ENCODE data around the gene CHI3L2. TPM values are rescaled to one million over a fixed set of nuclear protein-coding genes. Genes with fewer than 3 reads are reported as not detected.

CHI3L2 gene
- total RNA-seq, 1 donor from 2014 or later = 5.6 TPM

- TF ChIP-seq POLR2AphosphoS5 (IDR thresholded peaks at IDR 0.05; ENCODE audit: insufficient read depth in 1 of 2, low read depth in 1 of 2) = no peak
- no peak for TF ChIP-seq CTCF (IDR thresholded peaks at IDR 0.05)
- no peak for TF ChIP-seq POLR2A (IDR thresholded peaks at IDR 0.05)
- Histone ChIP-seq H3K27ac (no peak overlapping the region), H3K4me3 (no peak overlapping the region), H3K4me1 (peaks cover 10% of the 10 kb centered on the region), H3K9me3 (no peaks in the 10 kb centered on the region), H3K27me3 (no peaks in the 10 kb centered on the region), H3K36me3 (no peaks in the 10 kb centered on the region)
- intact Hi-C loops (cut with DNase I) = loop anchor here (5.0 kb wide), 1 partner anchor 546 kb away; no protein-coding TSS in a partner anchor
- DNase-seq (ENCODE audit: extremely low spot score in 2 of 2) = no peak
Observed at GRCh38 chr1:111221276-111221632, 6.3 kb upstream of the CHI3L2 start.

- Histone ChIP-seq H3K27me3 (no peaks in the 10 kb centered on the region), H3K4me1 (peaks cover 10% of the 10 kb centered on the region), H3K27ac (no peak overlapping the region), H3K36me3 (no peaks in the 10 kb centered on the region), H3K4me3 (no peak overlapping the region), H3K9me3 (no peaks in the 10 kb centered on the region)
- TF ChIP-seq CTCF (IDR thresholded peaks at IDR 0.05) (no peak), POLR2A (IDR thresholded peaks at IDR 0.05) (no peak), POLR2AphosphoS5 (IDR thresholded peaks at IDR 0.05; ENCODE audit: insufficient read depth in 1 of 2, low read depth in 1 of 2) (no peak)
- intact Hi-C loops (cut with DNase I) = loop anchor here (5.0 kb wide), 1 partner anchor 546 kb away; no protein-coding TSS in a partner anchor
- DNase-seq (ENCODE audit: extremely low spot score in 2 of 2) = peak in 1 of 2 donors; percentile 78
Observed at GRCh38 chr1:111221633-111222291, 5.8 kb upstream of the CHI3L2 start.

- intact Hi-C loops (cut with DNase I) = loop anchor here (5.0 kb wide), 1 partner anchor 545 kb away; no protein-coding TSS in a partner anchor
- TF ChIP-seq POLR2A (IDR thresholded peaks at IDR 0.05) (no peak), CTCF (IDR thresholded peaks at IDR 0.05) (peak; percentile 75 to 96 (median 87))
- no peak for DNase-seq (ENCODE audit: extremely low spot score in 2 of 2)
- H3K27me3 ChIP-seq = no peaks in the 10 kb centered on the region
- peaks cover 10% of the 10 kb centered on the region for H3K4me1 ChIP-seq
- H3K4me3 ChIP-seq = no peak overlapping the region
- no peaks in the 10 kb centered on the region for H3K36me3 ChIP-seq
- no peaks in the 10 kb centered on the region for H3K9me3 ChIP-seq
- H3K27ac ChIP-seq = peak overlapping the region; percentile 10
Observed at GRCh38 chr1:111222308-111223125, 5.0 kb upstream of the CHI3L2 start.

- Histone ChIP-seq H3K27me3 (no peaks in the 10 kb centered on the region), H3K4me1 (peaks cover 10% of the 10 kb centered on the region), H3K36me3 (no peaks in the 10 kb centered on the region), H3K4me3 (no peak overlapping the region), H3K9me3 (no peaks in the 10 kb centered on the region), H3K27ac (peak overlapping the region; percentile 10)
- DNase-seq (ENCODE audit: extremely low spot score in 2 of 2) = no peak
- intact Hi-C loops (cut with DNase I) = loop anchor here (5.0 kb wide), 1 partner anchor 544 kb away; no protein-coding TSS in a partner anchor
- no peak for TF ChIP-seq POLR2A (IDR thresholded peaks at IDR 0.05)
Observed at GRCh38 chr1:111223126-111223685, 4.3 kb upstream of the CHI3L2 start.

- Histone ChIP-seq H3K9me3 (no peaks in the 10 kb centered on the region), H3K27me3 (no peaks in the 10 kb centered on the region), H3K4me3 (no peak overlapping the region), H3K4me1 (peaks cover 10% of the 10 kb centered on the region), H3K36me3 (no peaks in the 10 kb centered on the region), H3K27ac (no peak overlapping the region)
- no peak for DNase-seq (ENCODE audit: extremely low spot score in 2 of 2)
- intact Hi-C loops (cut with DNase I) = loop anchor here (5.0 kb wide), 1 partner anchor 177 kb away; no protein-coding TSS in a partner anchor
- TF ChIP-seq POLR2AphosphoS5 (IDR thresholded peaks at IDR 0.05; ENCODE audit: insufficient read depth in 1 of 2, low read depth in 1 of 2) (no peak), CTCF (IDR thresholded peaks at IDR 0.05) (no peak), POLR2A (IDR thresholded peaks at IDR 0.05) (no peak)
Observed at GRCh38 chr1:111225091-111225490, 2.4 kb upstream of the CHI3L2 start.
